H9 (cell line): ENCODE data around the gene PREX1. TPM values are rescaled to one million over a fixed set of nuclear protein-coding genes. Genes with fewer than 3 reads are reported as not detected.

Experiments used
- DNase-seq: peaks from one replicate; pipeline ENCODE4 v3.0.0-alpha.2; 2017
- H2AFZ ChIP-seq: one replicate; pipeline ENCODE4 v1.6.1; 2013; ENCODE audit warnings: mild to moderate bottlenecking, low read length, control low read depth, moderate library complexity
- H2AK5ac ChIP-seq: 2 replicates; pipeline ENCODE4 v1.6.1; 2013; ENCODE audit warnings: low read length, control low read depth, mixed read lengths; ENCODE audit not compliant: insufficient read length
- H2BK120ac ChIP-seq: one replicate; pipeline ENCODE4 v1.6.1; 2013; ENCODE audit warnings: low read depth, mild to moderate bottlenecking, low read length, control low read depth, inconsistent platforms; ENCODE audit not compliant: poor library complexity, severe bottlenecking
- H2BK12ac ChIP-seq: 2 replicates; pipeline ENCODE4 v1.6.1; 2013; ENCODE audit warnings: low read length, control low read depth, mixed read lengths, low read depth; ENCODE audit not compliant: insufficient read length
- H2BK15ac ChIP-seq: 2 replicates; pipeline ENCODE4 v1.6.1; 2013; ENCODE audit warnings: low read depth, low read length, control low read depth
- H2BK20ac ChIP-seq: one replicate; pipeline ENCODE4 v1.6.1; 2013; ENCODE audit warnings: low read depth, mild to moderate bottlenecking, low read length, control low read depth, inconsistent platforms; ENCODE audit not compliant: poor library complexity, severe bottlenecking
- H2BK5ac ChIP-seq: 2 replicates; pipeline ENCODE4 v1.6.1; 2013; ENCODE audit warnings: low read length, control low read depth, mixed read lengths; ENCODE audit not compliant: insufficient read length
- H3K14ac ChIP-seq: 2 replicates; pipeline ENCODE4 v1.6.1; 2013; ENCODE audit warnings: low read length, control low read depth; ENCODE audit not compliant: insufficient read depth
- H3K18ac ChIP-seq: 2 replicates; pipeline ENCODE4 v1.6.1; 2013; ENCODE audit warnings: low read depth, mild to moderate bottlenecking, mixed read lengths, low read length, control low read depth; ENCODE audit not compliant: insufficient read length
- H3K23ac ChIP-seq: 2 replicates; pipeline ENCODE4 v1.6.1; 2013; ENCODE audit warnings: low read length, control low read depth, mixed read lengths, low read depth; ENCODE audit not compliant: insufficient read length
- H3K23me2 ChIP-seq: 2 replicates; pipeline ENCODE4 v1.6.1; 2013; ENCODE audit warnings: low read depth, mild to moderate bottlenecking, mixed read lengths, low read length, control low read depth; ENCODE audit not compliant: insufficient read length, poor library complexity, severe bottlenecking
- H3K27ac ChIP-seq: 2 replicates; pipeline ENCODE4 v1.5.1; 2013; ENCODE audit warnings: low read length, control low read depth, mixed read lengths, low read depth; ENCODE audit not compliant: insufficient read length
- H3K27me3 ChIP-seq: 2 replicates; pipeline ENCODE4 v1.6.1; 2013; ENCODE audit warnings: low read length, control low read depth, inconsistent platforms; ENCODE audit not compliant: insufficient read depth
- H3K4ac ChIP-seq: 2 replicates; pipeline ENCODE4 v1.6.1; 2013; ENCODE audit warnings: low read depth, mild to moderate bottlenecking, control low read depth, inconsistent platforms, low read length, moderate library complexity
- H3K4me1 ChIP-seq: 2 replicates; pipeline ENCODE4 v1.6.1; 2013; ENCODE audit warnings: low read length, control low read depth, inconsistent platforms; ENCODE audit not compliant: insufficient read depth
- H3K4me2 ChIP-seq: 2 replicates; pipeline ENCODE4 v1.6.1; 2013; ENCODE audit warnings: low read length, control low read depth, mixed read lengths; ENCODE audit not compliant: insufficient read length, insufficient read depth
- H3K56ac ChIP-seq: 2 replicates; pipeline ENCODE4 v1.6.1; 2013; ENCODE audit warnings: low read depth, mild to moderate bottlenecking, mixed read lengths, low read length, control low read depth; ENCODE audit not compliant: insufficient read length
- H3K79me1 ChIP-seq: 2 replicates; pipeline ENCODE4 v1.6.1; 2013; ENCODE audit warnings: low read depth, mild to moderate bottlenecking, moderate library complexity, low read length, control low read depth, inconsistent platforms; ENCODE audit not compliant: insufficient read depth, poor library complexity, severe bottlenecking
- H3K79me2 ChIP-seq: 2 replicates; pipeline ENCODE4 v1.6.1; 2013; ENCODE audit warnings: low read length, control low read depth, inconsistent platforms; ENCODE audit not compliant: insufficient read depth
- H3K9ac ChIP-seq: 2 replicates; pipeline ENCODE4 v1.6.1; 2013; ENCODE audit warnings: low read length, control low read depth, mixed read lengths; ENCODE audit not compliant: insufficient read length; ENCODE audit errors: extremely low read depth
- H3K9me3 ChIP-seq: one replicate; pipeline ENCODE4 v1.6.1; 2013; ENCODE audit warnings: low read depth, low read length, inconsistent platforms; ENCODE audit not compliant: control insufficient read depth
- H3T11ph ChIP-seq: one replicate; pipeline ENCODE4 v1.6.1; 2013; ENCODE audit warnings: mild to moderate bottlenecking, low read length, control low read depth, inconsistent platforms
- H4K20me1 ChIP-seq: one replicate; pipeline ENCODE4 v1.6.1; 2013; ENCODE audit not compliant: control insufficient read depth, insufficient read length, insufficient read depth
- H4K5ac ChIP-seq: 2 replicates; pipeline ENCODE4 v1.6.1; 2013; ENCODE audit warnings: low read depth, mild to moderate bottlenecking, mixed read lengths, low read length, control low read depth; ENCODE audit not compliant: insufficient read length
- H4K8ac ChIP-seq: replicated peaks from 2 replicates; pipeline ENCODE4 v1.6.1; 2013; ENCODE audit warnings: low read length, control low read depth, mixed read lengths, low read depth; ENCODE audit not compliant: insufficient read length
- H4K91ac ChIP-seq: 2 replicates; pipeline ENCODE4 v1.6.1; 2013; ENCODE audit warnings: low read depth, mild to moderate bottlenecking, moderate library complexity, mixed read lengths, low read length, control low read depth; ENCODE audit not compliant: insufficient read length
- H3K27ac Mint-ChIP-seq, 3 experiments: 2 replicates in 2 of 3; 3 replicates in 1 of 3; pipeline ENCODE4 v1.8.0; 2020 to 2021; ENCODE audit warnings: mixed read lengths in 3 of 3, mild to moderate bottlenecking in 1 of 3, moderate library complexity in 1 of 3
- H3K27me3 Mint-ChIP-seq: 2 replicates; pipeline ENCODE4 v1.8.0; 2021; ENCODE audit warnings: low read depth, mild to moderate bottlenecking, moderate library complexity, mixed read lengths
- H3K36me3 Mint-ChIP-seq, 3 experiments: 2 replicates in 2 of 3; 3 replicates in 1 of 3; pipeline ENCODE4 v1.8.0; 2020 to 2021; ENCODE audit warnings: low read depth in 3 of 3, mixed read lengths in 3 of 3; ENCODE audit not compliant: insufficient read depth in 1 of 3
- H3K4me1 Mint-ChIP-seq, 2 experiments: 2 replicates each; pipeline ENCODE4 v1.8.0; 2020; ENCODE audit warnings: mixed read lengths in 2 of 2
- H3K4me3 Mint-ChIP-seq, 2 experiments: 2 replicates in 1 of 2; 3 replicates in 1 of 2; pipeline ENCODE4 v1.8.0; 2020 to 2021; ENCODE audit warnings: mild to moderate bottlenecking in 2 of 2, mixed read lengths in 2 of 2, moderate library complexity in 1 of 2
- H3K9me3 Mint-ChIP-seq, 2 experiments: 2 replicates in 1 of 2; 3 replicates in 1 of 2; pipeline ENCODE4 v1.8.0; 2020; ENCODE audit warnings: mild to moderate bottlenecking in 2 of 2, mixed read lengths in 2 of 2, moderate library complexity in 1 of 2
- WGBS: extraction: QIAGEN DNeasy Blood & Tissue Kit; methylation state at CpG from one replicate; pipeline ENCODE4 v1.1.7; 2013; ENCODE audit warnings: missing lambda C conversion rate, low lambda C conversion rate, mixed read lengths; ENCODE audit not compliant: insufficient read length; ENCODE audit errors: extremely low coverage; 5-methylcytosine and 5-hydroxymethylcytosine counted together
- total RNA-seq: library from RNA; stranded (reverse); gene quantifications from 2 replicates; pipeline ENCODE4 v1.2.1, GENCODE V29; 2021
- TF ChIP-seq, protein P1 (sequence below): fragments of 200-600 bp; sonication (generic); conservative IDR thresholded peaks from 3 replicates; pipeline ENCODE4 v1.8.0; 2021; ENCODE audit warnings: antibody characterized with exemption, mild to moderate bottlenecking

Gene PREX1
- total RNA-seq, 1 experiment from 2014 or later = 6.6 TPM

DNA sequence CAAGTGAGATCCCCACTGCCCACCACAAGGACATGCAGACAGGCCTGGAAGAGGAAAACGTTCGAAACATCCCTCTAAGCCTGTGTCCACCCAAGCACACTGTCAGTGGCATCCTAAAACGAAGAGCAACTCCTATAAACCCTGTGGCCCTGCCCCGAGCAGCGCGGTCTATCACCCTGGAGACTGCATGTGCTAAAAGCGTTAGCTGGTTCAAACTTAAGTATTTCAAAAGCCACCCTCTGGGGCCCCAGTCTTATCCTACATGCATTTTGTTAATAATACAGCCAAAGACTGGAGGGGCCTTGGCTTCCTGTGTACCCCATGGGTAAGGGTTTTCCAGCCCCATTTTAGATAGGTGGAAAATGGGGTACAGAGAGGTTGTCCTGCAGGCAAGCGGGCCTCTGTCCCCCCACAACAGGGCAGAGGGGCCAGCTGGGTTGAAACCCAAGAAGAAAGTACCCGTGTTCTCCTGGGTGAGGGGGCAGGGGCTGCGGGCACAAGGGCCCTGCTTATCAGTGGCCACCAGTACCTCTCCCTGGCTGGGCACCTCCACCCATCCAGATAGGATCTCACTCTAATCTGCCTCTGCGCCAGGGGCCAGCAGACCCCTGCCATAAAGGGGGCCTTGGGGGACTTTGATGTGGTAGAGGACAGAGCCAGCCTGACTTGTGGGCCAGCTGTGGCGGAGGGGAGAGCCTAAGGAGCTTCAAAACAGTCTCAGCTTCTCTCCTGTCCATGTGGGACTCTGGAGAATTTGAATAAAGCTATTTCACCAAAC is 28.3 kb downstream of the PREX1 start:
- no peak overlapping the region for H3K27ac ChIP-seq
- H3K4me3 Mint-ChIP-seq = no peak overlapping the region
- H3T11ph ChIP-seq = no peak overlapping the region
- H3K9me3 ChIP-seq = no peaks in the 10 kb centered on the region
- H3K9ac ChIP-seq = no peak overlapping the region
- no peak overlapping the region for H3K4me2 ChIP-seq
- no peak overlapping the region; the same call in 1 of the 2 replicates for H3K14ac ChIP-seq
- no peak overlapping the region for H2AK5ac ChIP-seq
- H3K23me2 ChIP-seq = no peaks in the 10 kb centered on the region
- H2BK15ac ChIP-seq = no peak overlapping the region
- H2BK120ac ChIP-seq = no peak overlapping the region
- no peak overlapping the region for H4K8ac ChIP-seq
- no peak overlapping the region for H4K5ac ChIP-seq
- H4K20me1 ChIP-seq = no peaks in the 10 kb centered on the region
- no peak overlapping the region for H3K56ac ChIP-seq
- no CpG with 5 or more reads among the region's 12 CpGs for WGBS
- DNase-seq = no peak
- H3K23ac ChIP-seq = no peak overlapping the region
- H3K9me3 Mint-ChIP-seq = peaks cover 0 to 4% of the 10 kb centered on the region in 2 experiments; a peak in 4 of 5 replicates
- H2BK12ac ChIP-seq = no peak overlapping the region
- peaks cover 0 to 9% (median 2%) of the 10 kb centered on the region in 3 experiments; a peak in 1 of 7 replicates for H3K36me3 Mint-ChIP-seq
- no peak overlapping the region for H2BK20ac ChIP-seq
- H3K4ac ChIP-seq = no peak overlapping the region
- H3K27ac Mint-ChIP-seq = peak overlapping the region in 1 of 3 experiments; percentile 76; a peak in 1 of 7 replicates
- H2AFZ ChIP-seq = no peak overlapping the region
- H3K79me2 ChIP-seq = no peaks in the 10 kb centered on the region
- no peak overlapping the region for H4K91ac ChIP-seq
- no peaks in the 10 kb centered on the region for H3K79me1 ChIP-seq
- H3K27me3 ChIP-seq = no peaks in the 10 kb centered on the region
- TF ChIP-seq, protein P1, sequence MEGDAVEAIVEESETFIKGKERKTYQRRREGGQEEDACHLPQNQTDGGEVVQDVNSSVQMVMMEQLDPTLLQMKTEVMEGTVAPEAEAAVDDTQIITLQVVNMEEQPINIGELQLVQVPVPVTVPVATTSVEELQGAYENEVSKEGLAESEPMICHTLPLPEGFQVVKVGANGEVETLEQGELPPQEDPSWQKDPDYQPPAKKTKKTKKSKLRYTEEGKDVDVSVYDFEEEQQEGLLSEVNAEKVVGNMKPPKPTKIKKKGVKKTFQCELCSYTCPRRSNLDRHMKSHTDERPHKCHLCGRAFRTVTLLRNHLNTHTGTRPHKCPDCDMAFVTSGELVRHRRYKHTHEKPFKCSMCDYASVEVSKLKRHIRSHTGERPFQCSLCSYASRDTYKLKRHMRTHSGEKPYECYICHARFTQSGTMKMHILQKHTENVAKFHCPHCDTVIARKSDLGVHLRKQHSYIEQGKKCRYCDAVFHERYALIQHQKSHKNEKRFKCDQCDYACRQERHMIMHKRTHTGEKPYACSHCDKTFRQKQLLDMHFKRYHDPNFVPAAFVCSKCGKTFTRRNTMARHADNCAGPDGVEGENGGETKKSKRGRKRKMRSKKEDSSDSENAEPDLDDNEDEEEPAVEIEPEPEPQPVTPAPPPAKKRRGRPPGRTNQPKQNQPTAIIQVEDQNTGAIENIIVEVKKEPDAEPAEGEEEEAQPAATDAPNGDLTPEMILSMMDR = no peak
- H3K18ac ChIP-seq = no peak overlapping the region
- peaks cover 6% of the 10 kb centered on the region for H3K27me3 Mint-ChIP-seq
- no peak overlapping the region for H2BK5ac ChIP-seq
- H3K4me1 Mint-ChIP-seq = peaks cover 24 to 39% of the 10 kb centered on the region in 2 experiments
- no peaks in the 10 kb centered on the region; the same call in 1 of the 2 replicates for H3K4me1 ChIP-seq
